ELR (cell line): ENCODE data around the gene DAD1.
A peak's percentile ranks its signal among the peaks of the same experiment; 100 is the strongest.
"Not testable (repeated sequence)": the region's sequence is repeated elsewhere in the genome, so short reads cannot be mapped to it uniquely, and the experiment has no call there.

ENCODE experiments used
- DNase-seq: peaks from one replicate; pipeline ENCODE4 v3.0.0-alpha.2; 2015; ENCODE audit warnings: low read depth

The DAD1 gene

DNA sequence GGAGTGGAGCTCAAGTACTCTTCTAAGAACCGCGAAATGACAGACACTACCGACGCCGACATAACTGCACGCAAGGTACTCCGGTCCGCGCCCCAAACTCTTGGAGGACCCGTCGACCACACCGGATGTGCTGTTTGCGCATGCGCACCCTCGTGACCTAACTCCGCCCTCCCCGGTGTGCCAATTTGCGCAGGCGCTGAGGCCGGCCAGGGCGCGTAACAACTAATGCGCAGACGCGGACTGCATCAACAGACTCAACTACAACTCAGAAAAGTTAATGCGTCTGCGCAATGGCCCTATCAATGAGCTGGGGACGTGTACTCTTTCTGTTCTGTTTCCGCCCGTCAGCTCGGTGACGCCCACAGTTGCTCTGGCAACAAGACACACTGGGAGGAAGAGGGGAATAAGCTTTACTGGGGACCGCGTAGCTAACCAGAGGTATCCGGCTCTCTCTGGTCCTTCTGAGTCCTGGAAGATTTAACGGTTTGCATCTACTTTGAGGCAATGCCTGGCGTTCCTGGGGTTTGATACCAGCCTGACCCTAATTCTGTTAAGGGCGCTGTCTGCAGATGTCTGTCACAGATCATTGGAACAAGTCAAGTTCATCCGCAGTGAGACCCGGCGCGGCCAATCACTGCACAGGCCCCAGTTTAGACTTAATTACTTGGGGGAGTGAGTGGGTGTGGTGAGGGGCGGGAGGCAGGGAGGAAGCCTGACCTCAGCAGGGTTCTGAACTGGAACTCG lies at the start of gene DAD1:
Gene DAD1, minus strand, starts transcription at position 129 of the 744 bp plus-strand sequence. Its CDS starts 67 bp downstream, at position 62.
- DNase-seq, result peak; percentile 99

DNA sequence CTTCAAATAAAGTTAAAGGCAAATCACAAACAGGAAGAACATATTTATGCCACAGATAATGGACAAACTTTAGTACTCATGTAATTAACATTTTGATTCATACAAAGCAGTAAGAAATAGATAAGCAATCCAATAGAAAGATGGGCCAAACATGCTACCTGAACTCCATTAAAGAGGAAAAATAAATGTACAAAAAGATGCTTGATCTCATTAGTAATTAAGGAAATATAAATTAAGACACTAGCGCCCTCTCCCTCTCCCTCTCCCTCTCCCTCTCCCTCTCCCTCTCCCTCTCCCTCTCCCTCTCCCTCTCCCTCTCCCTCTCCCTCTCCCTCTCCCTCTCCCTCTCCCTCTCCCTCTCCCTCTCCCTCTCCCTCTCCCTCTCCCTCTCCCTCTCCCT lies 47.0 kb upstream of the DAD1 start:
- not testable (repeated sequence) for DNase-seq

DNA sequence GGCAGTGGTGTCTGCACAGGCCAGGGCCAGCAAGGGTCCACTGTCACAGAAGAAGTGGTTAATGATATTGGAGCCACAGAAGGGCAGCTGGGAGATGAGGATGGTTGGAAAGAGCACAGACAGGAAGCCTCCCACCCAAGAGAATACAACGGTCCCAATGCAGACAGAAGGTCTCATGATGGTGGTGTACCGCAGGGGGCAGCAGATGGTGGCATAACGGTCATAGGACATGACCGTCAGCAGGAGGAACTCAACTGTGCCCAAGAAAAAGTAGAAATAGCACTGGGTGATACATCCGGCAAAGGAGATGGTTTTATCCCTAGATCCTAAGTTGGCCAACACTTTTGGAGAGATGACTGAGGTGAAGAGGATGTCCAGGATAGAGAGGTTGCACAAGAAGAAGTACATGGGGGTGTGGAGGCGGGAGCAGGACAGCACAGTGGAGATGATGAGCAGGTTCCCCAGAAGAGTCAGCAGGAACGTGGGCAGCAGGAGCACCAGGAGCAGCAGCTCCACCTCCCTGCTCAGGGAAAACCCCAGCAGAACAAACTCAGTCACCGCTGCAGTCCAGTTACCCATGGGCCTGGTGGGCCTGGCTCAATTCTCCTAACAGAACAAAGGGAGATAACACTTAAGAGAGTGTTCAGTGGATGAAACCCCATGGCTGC lies 45.3 kb upstream of the DAD1 start:
- no peak for DNase-seq

DNA sequence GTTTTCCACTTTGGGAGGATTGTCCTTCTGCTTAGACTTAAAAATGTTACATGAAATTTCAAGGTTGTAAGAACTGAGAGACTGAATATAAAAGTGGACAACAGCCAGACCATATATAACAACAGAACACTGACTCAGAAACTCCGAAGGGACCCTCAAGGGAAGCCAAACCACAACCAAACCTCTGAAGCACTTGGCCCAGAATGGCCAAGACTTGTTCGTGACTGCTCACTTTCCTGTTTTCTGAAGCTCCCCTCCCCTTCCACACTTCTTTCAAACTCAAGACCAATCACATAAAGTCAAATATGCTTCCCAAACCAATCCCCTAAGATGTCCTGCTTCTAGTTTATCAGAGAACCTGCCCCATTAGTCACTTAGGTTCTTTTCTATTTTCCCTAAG lies 41.5 kb upstream of the DAD1 start:
- no peak for DNase-seq

DNA sequence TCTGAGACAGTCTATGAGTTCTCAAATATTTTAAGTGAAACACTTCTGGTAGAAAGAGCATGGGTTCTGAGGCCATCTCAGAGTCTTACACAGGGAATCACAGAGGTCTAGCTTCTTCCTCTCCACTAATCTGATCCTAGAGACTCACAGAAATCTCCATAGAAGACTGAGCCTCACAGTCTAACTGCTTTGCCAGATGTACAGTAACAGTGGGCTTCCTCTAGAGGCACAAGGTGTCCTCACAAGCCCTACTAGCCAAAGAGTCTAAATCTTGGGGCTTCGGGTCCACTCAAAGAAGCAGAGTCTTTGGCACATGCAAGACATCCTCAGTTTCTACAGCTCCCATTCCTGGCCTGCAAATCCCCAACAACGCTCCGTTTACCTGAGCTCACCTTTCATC lies 41.0 kb upstream of the DAD1 start:
- no peak for DNase-seq

DNA sequence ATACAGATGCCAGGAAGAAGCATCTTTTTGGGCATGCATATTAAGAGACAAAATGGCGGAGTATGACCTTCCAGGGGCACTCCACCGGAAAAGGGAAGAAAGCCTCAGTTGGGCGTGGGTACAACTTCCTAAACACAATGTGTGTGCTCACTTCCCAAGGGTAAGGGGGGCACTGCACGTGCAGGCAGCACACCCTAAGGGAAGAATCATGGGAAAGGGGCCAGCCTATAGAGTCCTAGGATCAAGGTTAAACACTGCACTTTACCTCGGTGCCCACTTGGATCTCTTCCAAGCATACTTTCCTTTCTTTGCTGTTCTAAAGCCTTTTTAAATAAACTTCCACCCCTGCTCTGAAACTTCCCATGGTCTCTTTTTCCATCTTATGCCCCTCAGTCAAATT lies 40.3 kb upstream of the DAD1 start:
- DNase-seq, result no peak

DNA sequence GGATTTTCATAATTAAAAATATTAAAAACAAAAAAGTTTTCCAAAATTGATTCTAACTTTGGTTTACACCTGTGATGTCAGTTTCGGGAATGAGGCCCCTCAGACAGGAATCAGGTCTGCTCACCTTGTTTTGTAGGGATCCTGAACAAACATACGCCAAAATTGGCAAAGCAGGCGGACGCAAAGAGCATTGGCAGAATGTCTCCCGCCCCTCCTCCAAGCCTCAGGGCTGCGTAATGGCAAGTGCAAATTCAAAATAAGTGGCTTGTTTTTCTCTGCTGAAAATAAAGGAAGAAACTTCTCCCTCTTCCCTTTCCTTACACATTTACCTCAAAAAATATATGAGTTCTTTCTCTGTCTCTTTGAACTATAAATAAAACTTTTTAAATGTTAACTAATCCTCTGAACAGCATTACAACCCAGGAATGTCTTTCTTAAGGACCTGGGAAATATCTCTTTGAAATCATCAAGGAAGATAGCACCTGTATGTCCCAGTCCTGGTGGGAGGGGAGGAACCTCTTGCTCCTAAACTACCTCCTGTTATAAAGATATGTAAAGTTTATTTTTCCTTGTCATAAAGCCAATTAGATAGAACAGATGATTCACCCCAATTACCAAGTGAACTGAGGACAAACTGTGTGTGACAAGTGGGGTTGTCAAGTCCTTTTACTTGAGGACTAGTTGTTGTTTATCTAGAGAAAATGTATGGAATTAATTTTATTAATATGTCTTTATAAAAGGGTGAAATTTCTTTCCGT lies 38.7 kb upstream of the DAD1 start:
- DNase-seq, result no peak

DNA sequence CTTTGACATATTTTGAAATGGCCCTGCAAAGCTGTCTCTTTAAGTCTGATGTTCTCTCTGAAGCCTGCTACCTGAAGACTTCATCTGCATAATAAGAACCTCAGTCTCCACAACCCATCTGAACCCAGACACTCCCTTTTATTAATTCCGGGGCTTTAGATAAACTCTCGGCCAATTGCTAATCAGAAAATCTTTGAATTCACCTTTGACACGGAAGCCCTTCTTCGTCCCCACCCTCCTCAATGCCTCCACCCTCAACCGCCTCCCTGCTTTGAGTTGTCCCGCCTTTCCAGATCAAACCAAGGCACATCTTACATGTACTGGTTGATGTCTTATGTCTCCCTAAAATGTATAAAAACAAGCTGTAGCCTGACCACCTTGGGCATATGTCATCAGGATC lies 37.6 kb upstream of the DAD1 start:
- no peak for DNase-seq

DNA sequence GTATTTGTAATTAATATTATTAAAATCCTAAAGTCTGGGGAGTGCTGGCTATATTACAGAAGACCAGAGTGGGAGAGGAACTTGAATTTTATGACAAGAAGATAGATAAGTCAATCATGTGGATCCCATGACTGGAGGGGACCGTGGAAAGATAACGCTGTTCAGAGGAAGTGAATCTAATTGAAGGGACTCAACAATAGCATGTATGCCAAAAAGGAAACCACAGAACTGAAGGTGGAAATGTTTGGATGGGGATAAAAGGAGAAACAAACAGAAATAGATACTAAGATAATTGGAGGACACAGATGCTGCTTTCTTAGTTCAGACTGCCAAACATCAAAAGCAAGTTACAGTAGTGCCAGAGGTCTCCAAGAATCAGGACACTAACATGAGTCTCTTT lies 34.0 kb upstream of the DAD1 start:
- no peak for DNase-seq

DNA sequence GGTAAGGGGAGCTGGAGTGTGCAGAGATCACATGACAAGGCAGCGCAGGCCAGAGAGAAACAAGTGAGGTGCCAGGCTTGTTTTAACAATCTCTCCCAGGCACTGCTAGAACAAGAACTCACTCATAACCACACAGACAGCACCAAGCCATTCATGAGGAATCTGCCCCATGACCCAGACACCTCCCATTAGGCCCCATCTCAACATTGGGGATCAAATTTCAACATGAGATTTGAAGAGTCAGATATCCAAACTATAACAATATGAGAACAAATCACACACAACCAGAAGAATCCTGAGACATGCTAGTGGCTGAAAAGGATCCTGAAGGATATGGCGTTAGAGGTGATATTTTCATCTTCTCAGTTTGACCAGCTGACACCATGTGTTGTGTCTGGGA lies 33.2 kb upstream of the DAD1 start:
- no peak for DNase-seq

DNA sequence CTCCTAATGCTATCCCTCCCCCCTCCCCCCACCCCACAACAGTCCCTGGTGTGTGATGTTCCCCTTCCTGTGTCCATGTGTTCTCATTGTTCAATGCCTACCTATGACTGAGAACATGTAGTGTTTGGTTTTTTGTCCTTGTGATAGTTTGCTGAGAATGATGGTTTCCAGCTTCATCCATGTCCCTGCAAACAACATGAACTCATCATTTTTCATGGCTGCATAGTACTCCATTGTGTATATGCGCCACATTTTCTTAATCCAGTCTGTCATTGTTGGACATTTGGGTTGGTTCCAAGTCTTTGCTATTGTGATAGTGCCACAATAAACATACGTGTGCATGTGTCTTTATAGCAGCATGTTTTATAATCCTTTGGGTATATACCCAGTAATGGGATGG lies 26.7 kb upstream of the DAD1 start:
- not testable (repeated sequence) for DNase-seq

DNA sequence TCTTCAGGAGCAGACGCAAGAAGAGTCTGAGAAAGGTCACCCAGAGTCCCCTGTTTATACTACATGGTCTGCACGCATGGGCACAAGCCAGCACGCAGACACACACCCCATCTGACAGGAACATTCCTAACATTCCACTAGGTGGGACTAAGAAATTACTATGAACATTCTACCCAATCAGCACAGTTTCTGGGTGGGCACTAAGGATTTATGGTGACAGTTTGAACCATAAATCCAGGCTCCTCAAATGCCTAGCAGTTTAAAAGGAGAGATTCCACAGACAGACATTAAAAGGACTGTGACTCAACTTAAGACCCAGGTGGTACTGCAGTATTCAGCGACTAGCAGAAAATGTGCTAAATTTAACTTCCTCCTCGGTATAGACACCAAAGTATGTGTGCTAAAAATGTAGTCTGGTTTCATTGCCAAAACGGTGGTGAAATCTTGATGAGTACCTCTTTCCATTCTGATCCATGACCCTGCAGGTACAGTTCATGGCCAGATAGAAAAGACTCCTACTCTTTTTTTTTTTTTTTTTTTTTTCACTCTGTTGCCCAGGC lies 25.3 kb upstream of the DAD1 start:
- peak; percentile 95 for DNase-seq

DNA sequence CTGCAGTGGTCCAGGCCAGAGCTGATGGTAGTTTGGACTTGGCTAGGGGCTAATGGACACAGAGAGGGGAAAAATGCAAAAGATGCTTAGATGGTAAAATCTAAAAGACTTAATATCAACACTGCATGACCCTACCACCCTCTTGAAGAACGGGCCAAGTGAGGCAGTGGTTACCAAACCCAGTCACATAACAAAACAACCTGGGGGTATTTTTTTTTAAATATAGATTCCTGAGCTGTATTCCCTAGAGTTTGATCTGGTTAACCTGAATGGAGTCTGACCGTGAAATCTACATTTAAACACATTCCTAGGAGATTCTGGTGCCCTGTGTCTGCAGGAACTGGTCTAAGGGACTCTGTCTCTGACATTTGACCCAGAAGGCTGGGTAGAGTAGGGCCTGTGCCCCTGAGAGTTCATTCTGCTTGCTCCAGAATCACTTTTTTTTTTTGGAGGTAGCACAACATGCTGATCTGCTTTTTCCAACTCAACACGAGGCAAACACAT lies 24.8 kb upstream of the DAD1 start:
- no peak for DNase-seq

DNA sequence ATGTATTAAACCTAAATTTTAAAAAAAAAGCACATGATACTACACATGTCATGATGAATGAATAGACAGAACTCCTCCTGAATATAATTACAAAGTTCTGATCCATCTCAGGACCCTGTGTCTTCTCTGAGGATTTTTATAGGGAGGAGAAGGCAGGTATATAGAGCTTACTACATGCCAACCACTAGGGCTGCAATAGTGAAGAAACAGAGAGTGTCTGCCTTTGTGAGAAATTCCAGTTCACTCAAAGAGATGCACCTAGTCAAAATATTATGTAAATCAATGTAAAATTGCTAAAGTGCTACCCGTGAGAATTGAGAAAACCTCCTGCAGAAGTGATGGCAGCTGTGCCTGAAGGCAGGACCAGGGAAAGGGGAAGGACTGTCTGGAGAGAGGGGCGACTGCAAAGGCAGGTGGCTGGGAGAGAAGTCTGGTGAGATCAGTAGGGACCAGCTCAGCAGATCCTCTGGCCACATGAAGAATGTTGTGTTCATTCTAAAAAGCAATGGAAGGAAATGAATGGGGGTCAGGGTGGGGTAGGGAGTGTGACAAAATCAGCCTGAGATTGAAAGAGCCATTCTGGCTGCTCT lies 24.2 kb upstream of the DAD1 start:
- peak; percentile 15 for DNase-seq

DNA sequence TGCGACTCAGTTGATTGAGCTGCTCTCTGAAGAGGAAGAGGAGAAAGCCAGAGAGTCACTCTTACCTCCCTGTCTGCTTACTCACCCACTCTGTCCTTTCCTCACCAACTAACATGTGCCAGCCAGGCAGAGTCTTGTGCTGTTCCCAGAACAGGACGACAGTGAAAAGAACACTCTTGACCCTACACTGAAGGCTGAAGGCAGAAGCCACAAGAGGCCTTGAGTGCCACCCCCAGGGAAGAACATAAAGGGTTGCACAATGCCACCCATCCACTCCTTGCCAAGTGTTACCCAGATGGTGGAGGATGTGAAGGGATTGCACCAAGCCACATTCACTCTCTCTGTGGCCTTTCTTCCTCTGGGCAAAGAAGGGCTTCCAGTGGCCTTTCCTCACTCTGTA lies 21.9 kb upstream of the DAD1 start:
- DNase-seq, result no peak

DNA sequence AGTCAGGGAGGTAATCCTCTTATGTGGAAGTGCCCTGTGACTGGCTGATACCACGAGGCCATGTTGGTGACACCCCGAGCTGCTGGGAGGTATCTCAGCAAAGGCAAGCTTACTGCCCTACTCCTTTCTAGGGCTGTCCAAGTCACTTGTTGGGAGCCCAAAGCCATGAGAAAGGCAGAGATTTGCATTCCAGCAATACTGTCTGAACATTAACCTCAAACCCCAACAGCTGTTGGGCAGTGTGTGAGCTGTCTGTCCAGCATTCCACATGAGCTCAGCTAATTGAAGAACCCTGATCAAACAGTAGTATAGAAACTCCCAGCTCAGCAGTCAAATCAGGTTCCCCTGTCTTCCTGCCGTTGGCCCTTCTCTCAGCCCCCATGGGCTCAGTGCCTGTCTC lies 18.3 kb upstream of the DAD1 start:
- DNase-seq, result no peak

DNA sequence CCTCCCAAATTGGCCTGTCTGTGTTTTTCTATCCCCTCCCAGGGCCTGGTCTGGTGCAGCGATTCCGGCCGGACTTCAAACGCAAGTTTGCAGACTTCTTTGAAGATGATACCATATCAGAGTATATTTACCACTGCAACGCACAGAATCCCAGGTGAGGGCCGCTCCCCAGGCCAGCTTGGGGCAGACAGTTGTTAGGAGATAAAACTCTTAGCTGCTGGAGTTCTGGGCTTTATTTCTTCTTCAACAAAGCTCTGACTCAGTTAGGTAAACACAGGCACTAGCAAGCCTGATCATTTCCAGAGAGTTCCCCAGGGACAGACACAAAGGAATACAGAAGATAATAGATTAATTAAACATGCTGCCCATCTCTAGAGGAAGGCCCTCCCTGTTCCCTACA lies 17.4 kb upstream of the DAD1 start:
- DNase-seq, result no peak

DNA sequence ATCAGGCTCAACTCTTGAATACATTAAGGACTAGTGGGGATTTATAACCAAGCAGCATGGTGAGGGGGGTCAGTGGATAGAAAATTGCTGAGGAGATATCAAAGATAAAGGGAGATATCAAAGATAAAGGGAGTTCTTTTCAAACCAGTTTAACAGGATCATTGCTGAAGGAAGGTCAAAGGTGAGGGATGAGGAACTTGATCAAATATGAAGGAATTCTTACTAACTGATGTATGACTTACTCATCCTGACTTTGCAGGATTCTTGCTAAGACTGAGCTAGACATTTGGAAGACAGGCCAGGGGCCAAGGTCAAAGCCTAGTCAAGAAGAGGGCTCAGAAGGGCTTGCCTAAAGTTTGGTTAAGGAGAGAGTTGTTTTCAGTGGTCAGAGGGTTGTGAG lies 13.8 kb upstream of the DAD1 start:
- DNase-seq, result peak; percentile 81

DNA sequence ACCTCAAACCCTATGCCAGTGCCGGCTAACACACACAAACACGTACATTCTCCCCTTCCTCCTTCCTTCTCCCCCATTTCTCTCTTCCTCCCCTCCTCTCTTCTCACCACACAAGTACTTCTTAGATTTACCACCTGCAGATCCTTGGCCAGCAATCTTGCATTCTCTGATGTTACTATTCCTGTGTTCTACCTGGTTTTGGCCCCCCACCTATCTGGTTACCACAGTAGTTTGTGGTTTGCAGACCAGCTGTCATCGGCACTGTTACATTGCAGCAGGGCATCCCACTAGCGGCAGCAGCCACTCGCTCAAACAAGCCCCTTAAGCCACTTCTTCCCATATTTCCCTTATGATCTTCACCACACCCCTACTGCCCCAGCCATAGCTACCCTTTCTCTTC lies 13.0 kb upstream of the DAD1 start:
- DNase-seq, result no peak

DNA sequence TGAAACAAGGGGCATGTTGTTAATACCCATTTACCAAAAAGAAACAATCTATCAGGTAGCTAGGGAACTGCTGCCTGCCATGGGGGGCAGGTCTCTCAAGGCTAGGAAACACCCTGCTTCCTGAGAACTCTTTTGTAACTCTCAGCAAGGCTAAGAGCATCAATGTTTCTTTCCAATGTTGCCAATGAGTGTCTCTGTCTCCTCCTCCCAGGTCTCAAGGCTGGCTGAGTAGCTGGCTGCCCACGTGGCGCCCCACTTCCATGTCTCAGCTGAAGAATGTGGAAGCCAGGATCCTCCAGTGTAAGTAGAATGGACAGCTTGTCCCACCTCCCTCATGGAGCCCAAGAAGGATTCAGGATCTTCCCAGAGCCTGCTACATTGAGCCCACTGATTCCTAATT lies 12.4 kb upstream of the DAD1 start:
- no peak for DNase-seq

DNA sequence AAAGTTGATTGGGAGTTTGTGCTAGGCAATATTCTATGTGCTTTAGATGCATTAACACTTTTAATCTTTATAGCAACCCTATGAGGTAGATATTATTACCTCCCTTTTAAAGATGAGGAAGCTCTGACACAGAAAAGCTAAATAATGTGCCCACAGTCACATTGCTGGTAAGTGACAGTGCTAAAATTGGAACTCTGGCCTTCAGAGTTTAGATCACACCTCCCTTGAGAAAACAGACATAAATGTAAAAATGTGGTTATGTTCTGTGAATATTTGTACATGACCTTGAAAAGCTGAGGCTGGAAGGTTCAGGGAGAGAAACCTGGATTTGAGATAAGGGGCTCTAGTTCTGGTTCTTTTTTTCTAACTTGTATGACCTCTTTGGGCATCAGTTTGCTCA lies 11.0 kb upstream of the DAD1 start:
- no peak for DNase-seq

DNA sequence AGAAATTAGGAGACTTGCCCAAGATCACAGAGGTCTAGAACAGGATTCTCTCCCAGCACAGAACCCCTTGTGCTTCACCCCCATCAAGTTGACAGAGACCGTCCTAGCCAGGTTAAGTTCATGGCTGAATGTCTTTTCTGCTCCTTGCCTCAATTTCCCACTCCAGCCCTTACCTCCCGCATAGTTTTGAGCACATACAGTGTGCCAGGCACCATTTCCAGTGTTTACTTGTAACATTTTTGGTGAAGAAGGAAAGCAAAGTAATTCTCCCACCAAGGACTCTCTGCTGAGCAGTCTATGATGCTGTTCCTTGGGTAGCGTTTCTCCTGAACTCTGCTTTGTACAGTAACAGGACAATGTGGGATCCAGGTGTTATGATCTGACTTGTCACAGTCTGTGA lies 10.3 kb upstream of the DAD1 start:
- DNase-seq, result no peak
